Esophagus muscularis mucosa (tissue), 3 donors: ENCODE data around the gene NCOR1.

ENCODE experiments used
- CTCF ChIP-seq, 3 experiments: fragments of 200-600 bp in 2 of 3; fragments of 450-650 bp in 1 of 3; sonication (generic) in 2 of 3; IDR thresholded peaks; one replicate each; pipeline ENCODE4 v1.5.1; 2017 to 2019; ENCODE audit warnings: antibody characterized with exemption in 3 of 3, mild to moderate bottlenecking in 2 of 3, moderate library complexity in 1 of 3
- POLR2A ChIP-seq: fragments of 450-650 bp; IDR thresholded peaks from one replicate; pipeline ENCODE4 v1.6.1; 2017; ENCODE audit warnings: antibody characterized with exemption, moderate library complexity, mild to moderate bottlenecking, low read depth
- POLR2AphosphoS5 ChIP-seq, 2 donors: sonication (generic); formaldehyde crosslinking; IDR thresholded peaks; one replicate each; pipeline ENCODE4 v1.6.1; 2017; ENCODE audit warnings: antibody characterized with exemption in 2 of 2

- TF ChIP-seq POLR2AphosphoS5 (IDR thresholded peaks at IDR 0.05) (no peak), CTCF (IDR thresholded peaks at IDR 0.05) (no peak), POLR2A (no peak)
These were observed 46.9 kb upstream of the NCOR1 start for GRCh38 chr17:16262201-16262600.
